PFSK-1 (cell line): ENCODE data around the gene REPS2.

Experiments used
- FOXP2 ChIP-seq: optimal IDR thresholded peaks from 2 replicates; pipeline ENCODE3; 2011; ENCODE audit warnings: borderline replicate concordance, control low read depth, inconsistent platforms; ENCODE audit not compliant: insufficient read depth; ENCODE audit errors: extremely low read length, extremely low read depth
- POLR2AphosphoS5 ChIP-seq: IDR thresholded peaks from 2 replicates; pipeline ENCODE4 v1.6.1; 2012; ENCODE audit warnings: low read depth, mild to moderate bottlenecking, control low read depth, low read length, moderate library complexity
- SIN3A ChIP-seq: IDR thresholded peaks from 2 replicates; pipeline ENCODE4 v1.6.1; 2012; ENCODE audit warnings: mild to moderate bottlenecking, low read length, moderate library complexity, borderline replicate concordance; ENCODE audit not compliant: insufficient read depth
- TAF1 ChIP-seq: IDR thresholded peaks from 2 replicates; pipeline ENCODE4 v1.6.1; 2012; ENCODE audit warnings: low read length, control low read depth, borderline replicate concordance; ENCODE audit not compliant: insufficient read depth
- TF ChIP-seq, protein P1 (sequence below), 2 experiments: IDR thresholded peaks; 2 replicates each; pipeline versions ENCODE4 v1.6.1 to v1.8.0; 2011 to 2012; ENCODE audit warnings: low read depth in 2 of 2, low read length in 2 of 2, control low read depth in 1 of 2, inconsistent platforms in 1 of 2, mild to moderate bottlenecking in 1 of 2, moderate library complexity in 1 of 2; ENCODE audit not compliant: insufficient read depth in 1 of 2

REPS2 gene

DNA sequence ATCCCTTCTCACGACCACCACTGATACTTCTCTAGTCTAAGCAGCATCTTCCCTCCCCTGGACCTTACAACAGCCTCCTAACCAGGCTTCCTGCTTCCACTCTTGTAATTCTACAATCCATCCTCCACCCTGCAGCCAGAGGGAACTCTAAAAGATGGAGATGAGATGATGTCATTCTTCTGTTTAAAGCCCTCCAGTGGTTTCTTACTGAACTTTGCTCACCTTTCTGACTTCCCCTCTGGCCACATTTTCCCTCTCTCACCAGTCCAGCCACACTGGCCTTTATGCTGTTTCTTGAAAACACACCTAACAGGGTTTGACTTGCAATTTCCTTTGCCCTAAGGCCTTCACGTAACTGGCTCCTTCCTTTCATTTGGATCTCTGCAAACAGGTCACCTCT, 237.1 kb downstream of the REPS2 start:
- TF ChIP-seq SIN3A, result no peak
- TF ChIP-seq, protein P1, sequence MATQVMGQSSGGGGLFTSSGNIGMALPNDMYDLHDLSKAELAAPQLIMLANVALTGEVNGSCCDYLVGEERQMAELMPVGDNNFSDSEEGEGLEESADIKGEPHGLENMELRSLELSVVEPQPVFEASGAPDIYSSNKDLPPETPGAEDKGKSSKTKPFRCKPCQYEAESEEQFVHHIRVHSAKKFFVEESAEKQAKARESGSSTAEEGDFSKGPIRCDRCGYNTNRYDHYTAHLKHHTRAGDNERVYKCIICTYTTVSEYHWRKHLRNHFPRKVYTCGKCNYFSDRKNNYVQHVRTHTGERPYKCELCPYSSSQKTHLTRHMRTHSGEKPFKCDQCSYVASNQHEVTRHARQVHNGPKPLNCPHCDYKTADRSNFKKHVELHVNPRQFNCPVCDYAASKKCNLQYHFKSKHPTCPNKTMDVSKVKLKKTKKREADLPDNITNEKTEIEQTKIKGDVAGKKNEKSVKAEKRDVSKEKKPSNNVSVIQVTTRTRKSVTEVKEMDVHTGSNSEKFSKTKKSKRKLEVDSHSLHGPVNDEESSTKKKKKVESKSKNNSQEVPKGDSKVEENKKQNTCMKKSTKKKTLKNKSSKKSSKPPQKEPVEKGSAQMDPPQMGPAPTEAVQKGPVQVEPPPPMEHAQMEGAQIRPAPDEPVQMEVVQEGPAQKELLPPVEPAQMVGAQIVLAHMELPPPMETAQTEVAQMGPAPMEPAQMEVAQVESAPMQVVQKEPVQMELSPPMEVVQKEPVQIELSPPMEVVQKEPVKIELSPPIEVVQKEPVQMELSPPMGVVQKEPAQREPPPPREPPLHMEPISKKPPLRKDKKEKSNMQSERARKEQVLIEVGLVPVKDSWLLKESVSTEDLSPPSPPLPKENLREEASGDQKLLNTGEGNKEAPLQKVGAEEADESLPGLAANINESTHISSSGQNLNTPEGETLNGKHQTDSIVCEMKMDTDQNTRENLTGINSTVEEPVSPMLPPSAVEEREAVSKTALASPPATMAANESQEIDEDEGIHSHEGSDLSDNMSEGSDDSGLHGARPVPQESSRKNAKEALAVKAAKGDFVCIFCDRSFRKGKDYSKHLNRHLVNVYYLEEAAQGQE (IDR thresholded peaks at IDR 0.05; ENCODE audit: insufficient read depth in 1 of 2, low read depth in 2 of 2, low read length in 2 of 2), result no peak
- TF ChIP-seq POLR2AphosphoS5, result no peak
- no peak for TF ChIP-seq FOXP2
- TF ChIP-seq TAF1, result no peak

GRCh38 chrX:17185431-17185830, 239.0 kb downstream of the REPS2 start:
- TF ChIP-seq, protein P1 (IDR thresholded peaks at IDR 0.05; ENCODE audit: insufficient read depth in 1 of 2, low read depth in 2 of 2, low read length in 2 of 2), result no peak
- TF ChIP-seq POLR2AphosphoS5 (no peak), FOXP2 (no peak), SIN3A (no peak), TAF1 (no peak)

DNA sequence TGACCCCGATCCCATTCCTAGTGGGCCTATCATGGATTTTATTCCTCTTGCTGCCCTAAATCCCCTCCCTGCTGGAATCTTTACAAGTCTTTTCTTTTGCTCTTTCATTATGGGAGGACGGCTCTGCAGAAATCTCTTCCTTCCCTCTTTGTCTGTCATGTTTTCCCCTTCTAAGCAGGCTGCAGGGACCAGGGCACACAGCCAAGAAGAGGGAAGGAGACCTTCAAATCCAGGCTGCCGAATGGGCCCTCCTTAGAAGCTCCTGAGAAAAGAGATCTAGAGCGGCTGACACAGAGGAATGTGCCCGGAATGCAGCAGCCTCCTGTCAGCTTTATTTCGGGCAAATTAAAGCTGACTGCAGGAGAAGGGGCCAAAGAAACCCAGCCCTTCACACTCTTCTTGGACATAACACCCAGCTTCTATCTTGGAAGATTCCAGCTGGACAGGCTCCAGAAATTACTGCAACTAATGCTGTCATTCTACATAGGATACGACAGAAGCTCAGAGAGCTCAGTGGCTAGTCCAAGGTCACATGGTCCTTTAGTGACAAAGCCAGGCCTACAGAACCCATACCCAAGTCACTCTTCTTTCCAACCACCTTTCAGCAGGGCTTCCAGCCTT, 240.8 kb downstream of the REPS2 start:
- TF ChIP-seq, protein P1 (IDR thresholded peaks at IDR 0.05; ENCODE audit: insufficient read depth in 1 of 2, low read depth in 2 of 2, low read length in 2 of 2), result no peak
- no peak for TF ChIP-seq SIN3A
- no peak for TF ChIP-seq POLR2AphosphoS5
- TF ChIP-seq FOXP2, result no peak
- no peak for TF ChIP-seq TAF1

DNA sequence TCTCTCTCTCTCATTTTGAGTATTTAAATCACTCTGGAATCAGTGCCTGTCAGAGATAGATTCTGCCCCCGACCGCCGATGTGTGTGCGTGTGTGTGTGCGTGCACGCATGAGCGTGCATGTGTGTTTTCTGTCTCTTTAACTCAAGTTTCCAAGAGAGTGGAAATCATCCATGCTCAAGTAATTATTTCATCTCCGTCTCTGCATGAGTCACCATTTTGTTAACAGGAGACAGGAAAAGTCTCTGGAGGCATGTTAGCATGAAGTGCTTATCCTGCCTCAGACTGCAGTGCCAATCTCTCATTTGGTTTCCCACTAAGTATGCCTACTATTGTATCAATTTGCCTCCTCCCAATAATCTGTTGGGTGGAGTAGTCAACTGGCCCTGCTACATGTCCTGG, 245.6 kb downstream of the REPS2 start:
- TF ChIP-seq, protein P1 (IDR thresholded peaks at IDR 0.05; ENCODE audit: insufficient read depth in 1 of 2, low read depth in 2 of 2, low read length in 2 of 2), result no peak
